Measurements from ENCODE around the gene PDE3B.

Gene PDE3B

GRCh38 chr11:14803846-14804245, 160.2 kb downstream of the PDE3B start:
- no peak for DNase-seq (ENCODE audit: low read depth in 1 of 2, low spot score in 1 of 2)
- Histone ChIP-seq H3K27ac (replicated peaks) (no peak overlapping the region), H3K27me3 (ENCODE audit: insufficient read depth, poor library complexity, severe bottlenecking) (no peaks in the 10 kb centered on the region), H3K4me3 (replicated peaks; ENCODE audit: insufficient read depth, low read length) (no peak overlapping the region)
- no peak for TF ChIP-seq GABPA (IDR thresholded peaks at IDR 0.05; ENCODE audit: low read depth)
- TF ChIP-seq CTCF (IDR thresholded peaks at IDR 0.05; ENCODE audit: insufficient read depth, low read length) = no peak
- TF ChIP-seq, protein P1, sequence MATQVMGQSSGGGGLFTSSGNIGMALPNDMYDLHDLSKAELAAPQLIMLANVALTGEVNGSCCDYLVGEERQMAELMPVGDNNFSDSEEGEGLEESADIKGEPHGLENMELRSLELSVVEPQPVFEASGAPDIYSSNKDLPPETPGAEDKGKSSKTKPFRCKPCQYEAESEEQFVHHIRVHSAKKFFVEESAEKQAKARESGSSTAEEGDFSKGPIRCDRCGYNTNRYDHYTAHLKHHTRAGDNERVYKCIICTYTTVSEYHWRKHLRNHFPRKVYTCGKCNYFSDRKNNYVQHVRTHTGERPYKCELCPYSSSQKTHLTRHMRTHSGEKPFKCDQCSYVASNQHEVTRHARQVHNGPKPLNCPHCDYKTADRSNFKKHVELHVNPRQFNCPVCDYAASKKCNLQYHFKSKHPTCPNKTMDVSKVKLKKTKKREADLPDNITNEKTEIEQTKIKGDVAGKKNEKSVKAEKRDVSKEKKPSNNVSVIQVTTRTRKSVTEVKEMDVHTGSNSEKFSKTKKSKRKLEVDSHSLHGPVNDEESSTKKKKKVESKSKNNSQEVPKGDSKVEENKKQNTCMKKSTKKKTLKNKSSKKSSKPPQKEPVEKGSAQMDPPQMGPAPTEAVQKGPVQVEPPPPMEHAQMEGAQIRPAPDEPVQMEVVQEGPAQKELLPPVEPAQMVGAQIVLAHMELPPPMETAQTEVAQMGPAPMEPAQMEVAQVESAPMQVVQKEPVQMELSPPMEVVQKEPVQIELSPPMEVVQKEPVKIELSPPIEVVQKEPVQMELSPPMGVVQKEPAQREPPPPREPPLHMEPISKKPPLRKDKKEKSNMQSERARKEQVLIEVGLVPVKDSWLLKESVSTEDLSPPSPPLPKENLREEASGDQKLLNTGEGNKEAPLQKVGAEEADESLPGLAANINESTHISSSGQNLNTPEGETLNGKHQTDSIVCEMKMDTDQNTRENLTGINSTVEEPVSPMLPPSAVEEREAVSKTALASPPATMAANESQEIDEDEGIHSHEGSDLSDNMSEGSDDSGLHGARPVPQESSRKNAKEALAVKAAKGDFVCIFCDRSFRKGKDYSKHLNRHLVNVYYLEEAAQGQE (IDR thresholded peaks at IDR 0.05; ENCODE audit: insufficient replicate concordance, low read depth) = no peak
- TF ChIP-seq POLR2AphosphoS5 (IDR thresholded peaks at IDR 0.05; ENCODE audit: low read depth) = no peak

DNA sequence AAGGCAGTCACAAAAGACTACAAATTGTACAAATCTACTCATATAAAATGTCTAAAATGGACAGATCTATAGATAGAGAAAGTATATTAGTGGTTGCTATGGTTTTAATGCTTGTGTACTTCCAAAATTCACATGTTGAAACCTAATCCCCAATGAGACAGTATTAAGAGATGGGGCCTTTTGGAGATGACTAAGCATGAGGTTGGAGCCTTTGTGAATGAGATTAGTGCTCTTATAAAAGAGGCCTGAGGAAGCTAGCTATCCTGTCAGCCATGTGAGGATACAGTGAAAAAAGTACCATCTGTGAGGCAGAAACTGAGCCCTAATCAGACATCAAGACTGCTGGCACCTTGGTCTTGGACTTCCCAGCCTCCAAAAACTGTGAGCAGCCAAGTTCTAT, 165.9 kb downstream of the PDE3B start:
- Histone ChIP-seq H3K27me3 (ENCODE audit: insufficient read depth, poor library complexity, severe bottlenecking) (no peaks in the 10 kb centered on the region), H3K4me3 (replicated peaks; ENCODE audit: insufficient read depth, low read length) (no peak overlapping the region), H3K27ac (replicated peaks) (no peak overlapping the region)
- TF ChIP-seq POLR2AphosphoS5 (IDR thresholded peaks at IDR 0.05; ENCODE audit: low read depth) (no peak), GABPA (IDR thresholded peaks at IDR 0.05; ENCODE audit: low read depth) (no peak), CTCF (IDR thresholded peaks at IDR 0.05; ENCODE audit: insufficient read depth, low read length) (no peak), SPI1 (IDR thresholded peaks at IDR 0.05; ENCODE audit: borderline replicate concordance, low read depth) (no peak)
- TF ChIP-seq, protein P1 (IDR thresholded peaks at IDR 0.05; ENCODE audit: insufficient replicate concordance, low read depth) = no peak
- no peak for DNase-seq (ENCODE audit: low read depth in 1 of 2, low spot score in 1 of 2)

DNA sequence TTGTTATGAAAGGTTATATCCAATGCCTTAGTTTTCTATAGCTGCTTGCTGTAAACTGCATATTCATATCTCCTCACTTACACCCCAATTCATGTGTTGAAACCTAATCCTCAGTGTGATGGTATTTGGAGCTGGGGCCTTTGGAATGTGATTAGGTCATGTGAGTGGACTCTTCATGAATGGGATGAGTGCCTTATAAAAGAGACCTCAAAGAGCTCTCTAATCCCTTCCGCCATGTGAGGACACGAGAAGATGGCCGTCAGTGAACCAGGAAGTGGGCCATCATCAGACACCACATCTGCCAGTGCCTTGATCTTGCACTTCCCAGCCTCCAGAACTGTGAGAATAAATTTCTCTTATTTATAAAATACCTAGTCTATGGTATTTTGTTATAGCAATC, 169.2 kb downstream of the PDE3B start:
- Histone ChIP-seq H3K27me3 (ENCODE audit: insufficient read depth, poor library complexity, severe bottlenecking) (no peaks in the 10 kb centered on the region), H3K4me3 (replicated peaks; ENCODE audit: insufficient read depth, low read length) (no peak overlapping the region), H3K27ac (replicated peaks) (no peak overlapping the region)
- DNase-seq (ENCODE audit: low read depth in 1 of 2, low spot score in 1 of 2) = no peak
- no peak for TF ChIP-seq POLR2AphosphoS5 (IDR thresholded peaks at IDR 0.05; ENCODE audit: low read depth)
- TF ChIP-seq, protein P1 (IDR thresholded peaks at IDR 0.05; ENCODE audit: insufficient replicate concordance, low read depth) = no peak
- TF ChIP-seq CTCF (IDR thresholded peaks at IDR 0.05; ENCODE audit: insufficient read depth, low read length) = no peak
- no peak for TF ChIP-seq SPI1 (IDR thresholded peaks at IDR 0.05; ENCODE audit: borderline replicate concordance, low read depth)

Measured in HL-60 (cell line).